ENCODE data around the gene FBXW8. TPM values are rescaled to one million over a fixed set of nuclear protein-coding genes. Genes with fewer than 3 reads are reported as not detected.

The FBXW8 gene
- total RNA-seq, 1 experiment from 2014 or later = 14.2 TPM

- in situ Hi-C loops (cut with HindIII; ENCODE audit: low pct_unique_long_range_greater_than_20kb, low sequenced_read_pairs) = no loop called here
- DNase-seq (ENCODE audit: low read depth, low spot score) = no peak
Observed at GRCh38 chr12:116968986-116969385, 58.2 kb downstream of the FBXW8 start.

- in situ Hi-C loops (cut with HindIII; ENCODE audit: low pct_unique_long_range_greater_than_20kb, low sequenced_read_pairs) = no loop called here
- DNase-seq (ENCODE audit: low read depth, low spot score) = no peak
Observed at GRCh38 chr12:116969615-116970585, 59.1 kb downstream of the FBXW8 start.

- in situ Hi-C loops (cut with HindIII; ENCODE audit: low pct_unique_long_range_greater_than_20kb, low sequenced_read_pairs) = no loop called here
- DNase-seq (ENCODE audit: low read depth, low spot score) = no peak
Observed at GRCh38 chr12:116971222-116971621, 60.5 kb downstream of the FBXW8 start.

GRCh38 chr12:116975779-116976393 is 65.1 kb downstream of the FBXW8 start:
- in situ Hi-C loops (cut with HindIII; ENCODE audit: low pct_unique_long_range_greater_than_20kb, low sequenced_read_pairs) = no loop called here
- no peak for DNase-seq (ENCODE audit: low read depth, low spot score)

GRCh38 chr12:116977465-116978380 is 67.0 kb downstream of the FBXW8 start:
- DNase-seq (ENCODE audit: low read depth, low spot score) = no peak

GRCh38 chr12:116978791-116979508 is 68.2 kb downstream of the FBXW8 start:
- in situ Hi-C loops (cut with HindIII; ENCODE audit: low pct_unique_long_range_greater_than_20kb, low sequenced_read_pairs) = no loop called here
- no peak for DNase-seq (ENCODE audit: low read depth, low spot score)

More at GRCh38 chr12:116977465-116978380, 67.0 kb downstream of the FBXW8 start:
- in situ Hi-C loops (cut with HindIII; ENCODE audit: low pct_unique_long_range_greater_than_20kb, low sequenced_read_pairs) = no loop called here

- in situ Hi-C loops (cut with HindIII; ENCODE audit: low pct_unique_long_range_greater_than_20kb, low sequenced_read_pairs) = no loop called here
- DNase-seq (ENCODE audit: low read depth, low spot score) = no peak
Observed at GRCh38 chr12:116980083-116980482, 69.3 kb downstream of the FBXW8 start.

- no peak for DNase-seq (ENCODE audit: low read depth, low spot score)
- in situ Hi-C loops (cut with HindIII; ENCODE audit: low pct_unique_long_range_greater_than_20kb, low sequenced_read_pairs) = no loop called here
Observed at GRCh38 chr12:116982791-116983411, 72.2 kb downstream of the FBXW8 start.

GRCh38 chr12:116984098-116984497 is 73.3 kb downstream of the FBXW8 start:
- in situ Hi-C loops (cut with HindIII; ENCODE audit: low pct_unique_long_range_greater_than_20kb, low sequenced_read_pairs) = no loop called here
- DNase-seq (ENCODE audit: low read depth, low spot score) = no peak

GRCh38 chr12:116990329-116990728 is 79.6 kb downstream of the FBXW8 start:
- in situ Hi-C loops (cut with HindIII; ENCODE audit: low pct_unique_long_range_greater_than_20kb, low sequenced_read_pairs) = no loop called here
- no peak for DNase-seq (ENCODE audit: low read depth, low spot score)

GRCh38 chr12:116990971-116991966 is 80.5 kb downstream of the FBXW8 start:
- in situ Hi-C loops (cut with HindIII; ENCODE audit: low pct_unique_long_range_greater_than_20kb, low sequenced_read_pairs) = no loop called here

GRCh38 chr12:116996093-116996492 is 85.3 kb downstream of the FBXW8 start:
- in situ Hi-C loops (cut with HindIII; ENCODE audit: low pct_unique_long_range_greater_than_20kb, low sequenced_read_pairs) = no loop called here
- no peak for DNase-seq (ENCODE audit: low read depth, low spot score)

More at GRCh38 chr12:116990971-116991966, 80.5 kb downstream of the FBXW8 start:
- no peak for DNase-seq (ENCODE audit: low read depth, low spot score)

- no peak for DNase-seq (ENCODE audit: low read depth, low spot score)
- in situ Hi-C loops (cut with HindIII; ENCODE audit: low pct_unique_long_range_greater_than_20kb, low sequenced_read_pairs) = no loop called here
Observed at GRCh38 chr12:116996621-116997020, 85.9 kb downstream of the FBXW8 start.

- in situ Hi-C loops (cut with HindIII; ENCODE audit: low pct_unique_long_range_greater_than_20kb, low sequenced_read_pairs) = no loop called here
- DNase-seq (ENCODE audit: low read depth, low spot score) = no peak
Observed at GRCh38 chr12:116999066-116999465, 88.3 kb downstream of the FBXW8 start.

- no peak for DNase-seq (ENCODE audit: low read depth, low spot score)
- in situ Hi-C loops (cut with HindIII; ENCODE audit: low pct_unique_long_range_greater_than_20kb, low sequenced_read_pairs) = loop anchor here (25.0 kb wide), 1 partner anchor 112 kb away; no protein-coding TSS in a partner anchor
Observed at GRCh38 chr12:117000316-117000715, 89.6 kb downstream of the FBXW8 start.

Data from SK-MEL-5 (cell line).